Progenitor cell of endocrine pancreas (in vitro differentiated cells): ENCODE measurements around the gene ZKSCAN5. TPM values are rescaled to one million over a fixed set of nuclear protein-coding genes. Genes with fewer than 3 reads are reported as not detected.
"Not testable (repeated sequence)": the region's sequence is repeated elsewhere in the genome, so short reads cannot be mapped to it uniquely, and the experiment has no call there.

Experiments
- DNase-seq: peaks from one replicate; pipeline ENCODE4 v3.0.0; 2021; ENCODE audit warnings: low spot score; ENCODE audit not compliant: unreplicated experiment
- H3K27ac Mint-ChIP-seq: 2 replicates; pipeline ENCODE4 v1.8.0; 2021; ENCODE audit warnings: mild to moderate bottlenecking, moderate library complexity, mixed read lengths
- H3K27me3 Mint-ChIP-seq: 2 replicates; pipeline ENCODE4 v1.8.0; 2021; ENCODE audit warnings: mixed read lengths
- H3K36me3 Mint-ChIP-seq: 2 replicates; pipeline ENCODE4 v1.8.0; 2022; ENCODE audit warnings: mixed read lengths; ENCODE audit not compliant: insufficient read depth
- H3K4me1 Mint-ChIP-seq: 2 replicates; pipeline ENCODE4 v1.8.0; 2021; ENCODE audit warnings: low read depth, mixed read lengths
- H3K4me3 Mint-ChIP-seq: 2 replicates; pipeline ENCODE4 v1.8.0; 2021; ENCODE audit warnings: low read depth, mild to moderate bottlenecking, moderate library complexity, mixed read lengths
- H3K9me3 Mint-ChIP-seq: 2 replicates; pipeline ENCODE4 v1.8.0; 2021; ENCODE audit warnings: low read depth, mixed read lengths
- total RNA-seq: library from RNA; stranded (reverse); gene quantifications from 2 replicates; pipeline ENCODE4 v1.2.1, GENCODE V29; 2021
- TF ChIP-seq, protein P1 (sequence below): fragments of 200-600 bp; sonication (generic); IDR thresholded peaks from one replicate; pipeline ENCODE4 v1.5.0; 2021; ENCODE audit warnings: antibody characterized with exemption, mild to moderate bottlenecking; ENCODE audit not compliant: unreplicated experiment

ZKSCAN5 gene
- total RNA-seq, 1 donor from 2014 or later = 15.2 TPM

GRCh38 chr7:99560834-99561736 is 56.6 kb downstream of the ZKSCAN5 start:
- no peak for DNase-seq
- Mint-ChIP-seq H3K9me3 (no peaks in the 10 kb centered on the region), H3K27ac (peak overlapping the region; percentile 73), H3K4me1 (peaks cover 13% of the 10 kb centered on the region), H3K4me3 (peak overlapping the region; percentile 66), H3K27me3 (no peaks in the 10 kb centered on the region), H3K36me3 (peaks cover 30% of the 10 kb centered on the region)
- TF ChIP-seq, protein P1, sequence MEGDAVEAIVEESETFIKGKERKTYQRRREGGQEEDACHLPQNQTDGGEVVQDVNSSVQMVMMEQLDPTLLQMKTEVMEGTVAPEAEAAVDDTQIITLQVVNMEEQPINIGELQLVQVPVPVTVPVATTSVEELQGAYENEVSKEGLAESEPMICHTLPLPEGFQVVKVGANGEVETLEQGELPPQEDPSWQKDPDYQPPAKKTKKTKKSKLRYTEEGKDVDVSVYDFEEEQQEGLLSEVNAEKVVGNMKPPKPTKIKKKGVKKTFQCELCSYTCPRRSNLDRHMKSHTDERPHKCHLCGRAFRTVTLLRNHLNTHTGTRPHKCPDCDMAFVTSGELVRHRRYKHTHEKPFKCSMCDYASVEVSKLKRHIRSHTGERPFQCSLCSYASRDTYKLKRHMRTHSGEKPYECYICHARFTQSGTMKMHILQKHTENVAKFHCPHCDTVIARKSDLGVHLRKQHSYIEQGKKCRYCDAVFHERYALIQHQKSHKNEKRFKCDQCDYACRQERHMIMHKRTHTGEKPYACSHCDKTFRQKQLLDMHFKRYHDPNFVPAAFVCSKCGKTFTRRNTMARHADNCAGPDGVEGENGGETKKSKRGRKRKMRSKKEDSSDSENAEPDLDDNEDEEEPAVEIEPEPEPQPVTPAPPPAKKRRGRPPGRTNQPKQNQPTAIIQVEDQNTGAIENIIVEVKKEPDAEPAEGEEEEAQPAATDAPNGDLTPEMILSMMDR = no peak

GRCh38 chr7:99561737-99562051 is 57.2 kb downstream of the ZKSCAN5 start:
- TF ChIP-seq, protein P1 = no peak
- Mint-ChIP-seq H3K4me3 (no peak overlapping the region), H3K4me1 (peaks cover 13% of the 10 kb centered on the region), H3K9me3 (no peaks in the 10 kb centered on the region), H3K36me3 (peaks cover 32% of the 10 kb centered on the region), H3K27me3 (no peaks in the 10 kb centered on the region), H3K27ac (no peak overlapping the region)
- no peak for DNase-seq

DNA sequence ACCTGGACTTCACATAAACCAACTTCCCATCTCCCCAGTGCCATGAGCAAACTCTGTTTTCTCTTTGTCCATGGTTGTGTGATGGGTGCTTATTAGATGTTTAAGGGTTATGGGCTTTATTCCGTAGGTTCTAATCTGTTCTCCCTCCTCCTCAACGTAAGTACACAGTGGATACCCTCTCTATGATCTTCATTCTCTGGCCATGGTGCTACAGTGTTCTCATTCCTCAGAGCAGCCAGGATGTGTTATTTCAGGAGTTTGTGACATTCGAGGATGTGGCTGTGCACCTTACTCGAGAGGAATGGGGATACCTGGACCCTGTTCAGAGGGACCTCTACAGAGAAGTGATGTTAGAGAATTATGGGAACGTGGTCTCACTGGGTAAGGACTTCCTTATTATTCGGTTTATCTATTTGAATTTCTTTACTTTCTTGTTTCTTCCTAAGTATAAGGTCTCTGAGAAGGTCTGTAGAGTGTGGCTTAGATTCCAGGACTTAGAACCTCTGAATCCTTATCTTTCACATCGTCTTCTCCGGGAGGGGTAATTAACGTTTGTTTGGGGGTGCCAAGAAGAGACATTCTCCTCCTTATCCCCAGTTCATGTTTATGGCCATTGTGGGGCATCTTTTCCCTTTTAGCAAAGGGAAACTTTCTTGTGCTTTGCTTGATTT is 57.8 kb downstream of the ZKSCAN5 start:
- TF ChIP-seq, protein P1 = no peak
- peaks cover 11% of the 10 kb centered on the region for H3K4me1 Mint-ChIP-seq
- H3K27ac Mint-ChIP-seq = peak overlapping the region; percentile 73
- peaks cover 32% of the 10 kb centered on the region for H3K36me3 Mint-ChIP-seq
- no peak overlapping the region for H3K4me3 Mint-ChIP-seq
- DNase-seq = no peak
- H3K9me3 Mint-ChIP-seq = no peaks in the 10 kb centered on the region
- no peaks in the 10 kb centered on the region for H3K27me3 Mint-ChIP-seq

GRCh38 chr7:99562832-99563231 is 58.4 kb downstream of the ZKSCAN5 start:
- peaks cover 32% of the 10 kb centered on the region for H3K36me3 Mint-ChIP-seq
- H3K4me3 Mint-ChIP-seq = no peak overlapping the region
- no peaks in the 10 kb centered on the region for H3K27me3 Mint-ChIP-seq
- TF ChIP-seq, protein P1 = no peak
- no peaks in the 10 kb centered on the region for H3K9me3 Mint-ChIP-seq
- DNase-seq = no peak
- H3K4me1 Mint-ChIP-seq = peaks cover 5% of the 10 kb centered on the region
- H3K27ac Mint-ChIP-seq = peak overlapping the region; percentile 73

- H3K36me3 Mint-ChIP-seq = peaks cover 32% of the 10 kb centered on the region
- H3K4me1 Mint-ChIP-seq = peaks cover 2% of the 10 kb centered on the region
- no peaks in the 10 kb centered on the region for H3K9me3 Mint-ChIP-seq
- no peak for DNase-seq
- peak overlapping the region; percentile 74 for H3K27ac Mint-ChIP-seq
- TF ChIP-seq, protein P1 = no peak
- H3K4me3 Mint-ChIP-seq = no peak overlapping the region
- no peaks in the 10 kb centered on the region for H3K27me3 Mint-ChIP-seq
Measured at GRCh38 chr7:99563650-99564049, 59.2 kb downstream of the ZKSCAN5 start.

- H3K4me1 Mint-ChIP-seq, H3K9me3 Mint-ChIP-seq, H3K4me3 Mint-ChIP-seq, DNase-seq, H3K27ac Mint-ChIP-seq, H3K27me3 Mint-ChIP-seq: not testable (repeated sequence)
- peaks cover 25% of the 10 kb centered on the region for H3K36me3 Mint-ChIP-seq
Measured at GRCh38 chr7:99568770-99569169, 64.3 kb downstream of the ZKSCAN5 start.
